Measurements from ENCODE around the gene CTDSPL2. TPM values are rescaled to one million over a fixed set of nuclear protein-coding genes. Genes with fewer than 3 reads are reported as not detected.
"Not testable (repeated sequence)": the region's sequence is repeated elsewhere in the genome, so short reads cannot be mapped to it uniquely, and the experiment has no call there.

The CTDSPL2 gene
- total RNA-seq, 1 donor from 2014 or later = 41.6 TPM

GRCh38 chr15:44441095-44441501, 13.7 kb downstream of the CTDSPL2 start:
- H3K27me3 ChIP-seq (ENCODE audit: control insufficient read depth, insufficient read depth, low read length) = no peaks in the 10 kb centered on the region
- H3K36me3 ChIP-seq (ENCODE audit: control insufficient read depth, insufficient read depth, low read length) = no peaks in the 10 kb centered on the region
- DNase-seq (ENCODE audit: low read depth) = no peak
- no peak for TF ChIP-seq CTCF (IDR thresholded peaks at IDR 0.05; ENCODE audit: insufficient read depth, low read length, poor library complexity, severe bottlenecking)
- no peak overlapping the region for H3K4me3 ChIP-seq (ENCODE audit: low read depth, low read length)

DNA sequence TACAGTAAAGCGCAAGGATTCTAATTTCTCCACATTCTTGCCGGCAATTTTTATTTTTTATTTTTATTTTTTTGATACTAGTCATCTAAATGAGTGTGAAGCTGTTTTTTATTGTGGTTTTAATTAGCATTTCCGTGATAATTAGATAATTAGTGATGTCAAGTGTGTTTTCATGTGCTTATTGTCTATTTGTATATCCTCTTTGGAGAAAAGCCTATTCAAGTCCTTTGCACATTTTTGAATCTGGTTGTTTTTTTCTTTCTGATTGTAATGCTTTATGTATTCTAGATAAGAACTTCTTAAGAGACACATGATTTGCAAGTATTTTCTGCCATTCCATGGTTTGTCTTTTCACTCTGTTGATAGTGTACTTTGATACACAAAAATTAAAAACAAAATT, 16.1 kb downstream of the CTDSPL2 start:
- Histone ChIP-seq H3K36me3 (ENCODE audit: control insufficient read depth, insufficient read depth, low read length) (peaks cover 2% of the 10 kb centered on the region), H3K4me3 (ENCODE audit: low read depth, low read length) (no peak overlapping the region), H3K27me3 (ENCODE audit: control insufficient read depth, insufficient read depth, low read length) (no peaks in the 10 kb centered on the region)
- TF ChIP-seq CTCF (IDR thresholded peaks at IDR 0.05; ENCODE audit: insufficient read depth, low read length, poor library complexity, severe bottlenecking) = no peak
- DNase-seq (ENCODE audit: low read depth) = no peak

GRCh38 chr15:44447772-44448376, 20.4 kb downstream of the CTDSPL2 start:
- H3K4me3 ChIP-seq (ENCODE audit: low read depth, low read length) = no peak overlapping the region
- H3K36me3 ChIP-seq (ENCODE audit: control insufficient read depth, insufficient read depth, low read length) = peaks cover 2% of the 10 kb centered on the region
- TF ChIP-seq CTCF (IDR thresholded peaks at IDR 0.05; ENCODE audit: insufficient read depth, low read length, poor library complexity, severe bottlenecking) = no peak
- no peaks in the 10 kb centered on the region for H3K27me3 ChIP-seq (ENCODE audit: control insufficient read depth, insufficient read depth, low read length)
- no peak for DNase-seq (ENCODE audit: low read depth)

- H3K27me3 ChIP-seq (ENCODE audit: control insufficient read depth, insufficient read depth, low read length) = no peaks in the 10 kb centered on the region
- no peak for TF ChIP-seq CTCF (IDR thresholded peaks at IDR 0.05; ENCODE audit: insufficient read depth, low read length, poor library complexity, severe bottlenecking)
- H3K4me3 ChIP-seq (ENCODE audit: low read depth, low read length) = no peak overlapping the region
- peaks cover 2% of the 10 kb centered on the region for H3K36me3 ChIP-seq (ENCODE audit: control insufficient read depth, insufficient read depth, low read length)
- no peak for DNase-seq (ENCODE audit: low read depth)
Measured at GRCh38 chr15:44450172-44450571, 22.7 kb downstream of the CTDSPL2 start.

GRCh38 chr15:44453578-44454283, 26.3 kb downstream of the CTDSPL2 start:
- H3K36me3 ChIP-seq (ENCODE audit: control insufficient read depth, insufficient read depth, low read length); H3K27me3 ChIP-seq (ENCODE audit: control insufficient read depth, insufficient read depth, low read length); DNase-seq (ENCODE audit: low read depth); H3K4me3 ChIP-seq (ENCODE audit: low read depth, low read length): not testable (repeated sequence)

DNA sequence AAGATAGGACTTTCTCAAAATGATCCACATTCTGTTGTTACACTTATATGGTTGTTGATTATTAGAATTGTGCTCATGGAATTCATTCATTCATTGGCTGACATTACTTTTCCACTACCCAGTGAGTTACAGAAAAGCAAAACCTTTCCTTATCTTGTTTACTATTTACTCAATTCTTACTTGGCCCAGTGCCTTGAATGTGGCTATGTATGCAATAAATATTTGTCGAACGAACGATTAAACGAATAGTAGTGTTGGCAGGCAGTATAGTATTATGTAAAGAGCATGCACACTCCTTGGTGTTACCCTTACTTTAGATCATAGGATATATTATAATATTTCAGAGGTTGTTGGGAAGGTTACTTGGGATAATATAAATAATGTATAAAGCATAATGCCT, 31.0 kb downstream of the CTDSPL2 start:
- Histone ChIP-seq H3K27me3 (ENCODE audit: control insufficient read depth, insufficient read depth, low read length) (no peaks in the 10 kb centered on the region), H3K4me3 (ENCODE audit: low read depth, low read length) (no peak overlapping the region), H3K36me3 (ENCODE audit: control insufficient read depth, insufficient read depth, low read length) (no peaks in the 10 kb centered on the region)
- no peak for TF ChIP-seq CTCF (IDR thresholded peaks at IDR 0.05; ENCODE audit: insufficient read depth, low read length, poor library complexity, severe bottlenecking)
- DNase-seq (ENCODE audit: low read depth) = no peak

Data from kidney epithelial cell (primary cell).